Liver (tissue), 9 donors: ENCODE data around the gene GLS. TPM values are rescaled to one million over a fixed set of nuclear protein-coding genes. Genes with fewer than 3 reads are reported as not detected.

Source experiments
- DNase-seq: peaks from one replicate; pipeline ENCODE4 v3.0.0-alpha.2; 2017; ENCODE audit warnings: low spot score
- H3K27ac ChIP-seq, 2 donors: one replicate each; pipeline ENCODE4 v1.7.0; 2013; ENCODE audit warnings: inconsistent platforms in 2 of 2, low read length in 2 of 2, control low read depth in 1 of 2, low read depth in 1 of 2, mild to moderate bottlenecking in 1 of 2
- H3K27me3 ChIP-seq, 4 donors: one replicate each; pipeline versions ENCODE4 v1.6.1 to v1.7.0; 2013; ENCODE audit warnings: low read length in 3 of 4, inconsistent platforms in 1 of 4, mild to moderate bottlenecking in 1 of 4, moderate library complexity in 1 of 4; ENCODE audit not compliant: control insufficient read depth in 4 of 4, insufficient read depth in 4 of 4
- H3K36me3 ChIP-seq, 4 donors: one replicate each; pipeline versions ENCODE4 v1.6.1 to v1.7.0; 2013; ENCODE audit warnings: low read length in 3 of 4, mild to moderate bottlenecking in 3 of 4, low read depth in 1 of 4, moderate library complexity in 1 of 4; ENCODE audit not compliant: control insufficient read depth in 4 of 4, insufficient read depth in 3 of 4
- H3K4me1 ChIP-seq, 4 donors: one replicate each; pipeline versions ENCODE4 v1.6.1 to v1.7.0; 2013; ENCODE audit warnings: low read length in 3 of 4, mild to moderate bottlenecking in 3 of 4, moderate library complexity in 1 of 4; ENCODE audit not compliant: control insufficient read depth in 4 of 4, insufficient read depth in 4 of 4
- H3K4me3 ChIP-seq, 3 donors: one replicate each; pipeline versions ENCODE4 v1.6.1 to v1.7.0; 2013; ENCODE audit warnings: low read length in 3 of 3, control low read depth in 1 of 3, low read depth in 1 of 3, mild to moderate bottlenecking in 1 of 3
- H3K9ac ChIP-seq, 2 donors: one replicate each; pipeline ENCODE4 v1.7.0; 2013; ENCODE audit warnings: low read length in 2 of 2, mild to moderate bottlenecking in 2 of 2, moderate library complexity in 2 of 2, control low read depth in 1 of 2, low read depth in 1 of 2
- H3K9me3 ChIP-seq, 4 donors: one replicate each; pipeline versions ENCODE4 v1.6.1 to v1.7.0; 2013; ENCODE audit warnings: low read length in 3 of 4; ENCODE audit not compliant: control insufficient read depth in 4 of 4
- EGR1 ChIP-seq, 2 donors: IDR thresholded peaks; 2 replicates each; pipeline ENCODE4 v1.6.1; 2016 to 2018; ENCODE audit warnings: antibody characterized with exemption in 2 of 2, low read depth in 2 of 2
- FOXA1 ChIP-seq: IDR thresholded peaks from 2 replicates; pipeline ENCODE4 v1.6.1; 2016; ENCODE audit warnings: antibody characterized with exemption
- FOXA2 ChIP-seq: IDR thresholded peaks from 2 replicates; pipeline ENCODE4 v1.6.1; 2016; ENCODE audit warnings: antibody characterized with exemption
- GABPA ChIP-seq, 2 donors: IDR thresholded peaks in 1 of 2; conservative IDR thresholded peaks in 1 of 2; 2 replicates each; pipeline ENCODE4 v1.6.1; 2016; ENCODE audit warnings: antibody characterized with exemption in 2 of 2, mild to moderate bottlenecking in 1 of 2, moderate library complexity in 1 of 2
- HNF4A ChIP-seq, 2 donors: conservative IDR thresholded peaks; 2 replicates each; pipeline ENCODE4 v1.6.1; 2016; ENCODE audit warnings: antibody characterized with exemption in 2 of 2, mild to moderate bottlenecking in 2 of 2
- HNF4G ChIP-seq: IDR thresholded peaks from 2 replicates; pipeline ENCODE4 v1.6.1; 2016; ENCODE audit warnings: antibody characterized with exemption
- JUND ChIP-seq, 2 donors: IDR thresholded peaks; 2 replicates each; pipeline ENCODE4 v1.6.1; 2016; ENCODE audit warnings: antibody characterized with exemption in 2 of 2
- NR2F2 ChIP-seq: IDR thresholded peaks from 2 replicates; pipeline ENCODE4 v1.6.1; 2016; ENCODE audit warnings: antibody characterized with exemption
- RAD21 ChIP-seq, 2 donors: IDR thresholded peaks; 2 replicates each; pipeline ENCODE4 v1.6.1; 2016; ENCODE audit warnings: antibody characterized with exemption in 2 of 2, mild to moderate bottlenecking in 2 of 2
- RXRA ChIP-seq, 2 donors: IDR thresholded peaks; 2 replicates each; pipeline ENCODE4 v1.6.1; 2017 to 2018; ENCODE audit warnings: antibody characterized with exemption in 2 of 2, mild to moderate bottlenecking in 1 of 2
- SP1 ChIP-seq: IDR thresholded peaks from 2 replicates; pipeline ENCODE4 v1.6.1; 2018; ENCODE audit warnings: antibody characterized with exemption, mild to moderate bottlenecking
- TAF1 ChIP-seq: conservative IDR thresholded peaks from 2 replicates; pipeline ENCODE4 v1.6.1; 2016; ENCODE audit warnings: antibody characterized with exemption, mild to moderate bottlenecking
- YY1 ChIP-seq: IDR thresholded peaks from 2 replicates; pipeline ENCODE4 v1.6.1; 2016; ENCODE audit warnings: antibody characterized with exemption, mild to moderate bottlenecking
- WGBS: extraction: QIAGEN DNeasy Blood & Tissue Kit; methylation state at CpG from one replicate; pipeline ENCODE4 v1.1.7; 2013; 5-methylcytosine and 5-hydroxymethylcytosine counted together
- polyA plus RNA-seq, 2 donors: library from polyadenylated mRNA; stranded (reverse) in 1 of 2; unstranded in 1 of 2; fragments of 200-250 nt in 1 of 2; fragments of >200 nt in 1 of 2; fragmentation: Nextera tagmentation in 1 of 2; extraction: Ambion mirVana in 1 of 2; gene quantifications; one replicate each; pipeline versions ENCODE4 v1.2.1 to v1.2.3, GENCODE V29; 2013 to 2015
- total RNA-seq, 2 donors: library from RNA; depleted of rRNA; stranded (reverse); fragments of >200 nt; gene quantifications; one replicate each; pipeline ENCODE4 v1.2.3, GENCODE V29; 2014
- TF ChIP-seq, protein P1 (sequence below): IDR thresholded peaks from 2 replicates; pipeline ENCODE4 v1.6.1; 2016; ENCODE audit warnings: antibody characterized with exemption, mild to moderate bottlenecking
- TF ChIP-seq, protein P2 (sequence below): IDR thresholded peaks from 2 replicates; pipeline ENCODE4 v1.6.1; 2016; ENCODE audit warnings: antibody characterized with exemption
- TF ChIP-seq, protein P3 (sequence below): IDR thresholded peaks from 2 replicates; pipeline ENCODE4 v1.6.1; 2016; ENCODE audit warnings: antibody characterized with exemption
- TF ChIP-seq, protein P4 (sequence below): IDR thresholded peaks from 2 replicates; pipeline ENCODE4 v1.6.1; 2016; ENCODE audit warnings: antibody characterized with exemption
- TF ChIP-seq, protein P5 (sequence below): fragments of 150-350 bp; IDR thresholded peaks from 2 replicates; pipeline ENCODE4 v1.5.1; 2017; ENCODE audit warnings: improper control_type of control experiment, low read depth, low read length; ENCODE audit not compliant: missing input control
- donor health status: healthy.
- donor health status: healthy.
- donor health status: healthy.
- donor health status: healthy.
- donor health status: healthy.

Gene GLS
- total and polyA plus RNA-seq, 4 donors = 4.3 to 38.6 (median 16.5) TPM

DNA sequence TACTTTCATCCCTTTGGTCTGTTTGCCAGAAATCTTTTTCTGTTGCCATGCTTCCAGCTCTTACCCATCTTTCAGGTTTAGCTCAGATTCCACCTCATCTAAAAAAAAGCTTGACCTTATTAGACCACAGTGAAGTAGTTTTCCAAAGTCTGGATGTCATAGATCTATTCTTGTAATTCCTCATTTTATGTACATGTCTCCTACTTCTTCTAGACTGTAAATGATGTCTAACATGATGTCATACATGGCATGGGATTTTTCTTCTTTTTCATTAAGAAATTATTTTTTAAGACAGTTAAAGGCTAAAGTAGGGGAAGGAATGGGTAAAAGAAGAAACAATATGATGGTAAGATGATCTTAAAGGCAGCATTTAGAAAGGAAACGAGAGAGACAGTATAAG lies 11.3 kb downstream of the GLS start:
- H3K27me3 ChIP-seq = no peaks in the 10 kb centered on the region
- DNase-seq = no peak
- no peak overlapping the region for H3K27ac ChIP-seq
- no peaks in the 10 kb centered on the region for H3K9me3 ChIP-seq
- H3K36me3 ChIP-seq = no peaks in the 10 kb centered on the region
- no peak overlapping the region for H3K9ac ChIP-seq
- H3K4me3 ChIP-seq = no peak overlapping the region
- TF ChIP-seq HNF4A (conservative IDR thresholded peaks at IDR 0.05) (no peak), HNF4G (no peak), RXRA (IDR thresholded peaks at IDR 0.05) (no peak), RAD21 (IDR thresholded peaks at IDR 0.05) (no peak), YY1 (no peak), FOXA1 (no peak), JUND (IDR thresholded peaks at IDR 0.05) (no peak), TAF1 (no peak), EGR1 (IDR thresholded peaks at IDR 0.05; ENCODE audit: low read depth in 2 of 2) (no peak), SP1 (no peak), NR2F2 (no peak), GABPA (IDR thresholded peaks at IDR 0.05 in 1 of 2, conservative IDR thresholded peaks at IDR 0.05 in 1 of 2) (no peak), FOXA2 (no peak)
- TF ChIP-seq, protein P1, sequence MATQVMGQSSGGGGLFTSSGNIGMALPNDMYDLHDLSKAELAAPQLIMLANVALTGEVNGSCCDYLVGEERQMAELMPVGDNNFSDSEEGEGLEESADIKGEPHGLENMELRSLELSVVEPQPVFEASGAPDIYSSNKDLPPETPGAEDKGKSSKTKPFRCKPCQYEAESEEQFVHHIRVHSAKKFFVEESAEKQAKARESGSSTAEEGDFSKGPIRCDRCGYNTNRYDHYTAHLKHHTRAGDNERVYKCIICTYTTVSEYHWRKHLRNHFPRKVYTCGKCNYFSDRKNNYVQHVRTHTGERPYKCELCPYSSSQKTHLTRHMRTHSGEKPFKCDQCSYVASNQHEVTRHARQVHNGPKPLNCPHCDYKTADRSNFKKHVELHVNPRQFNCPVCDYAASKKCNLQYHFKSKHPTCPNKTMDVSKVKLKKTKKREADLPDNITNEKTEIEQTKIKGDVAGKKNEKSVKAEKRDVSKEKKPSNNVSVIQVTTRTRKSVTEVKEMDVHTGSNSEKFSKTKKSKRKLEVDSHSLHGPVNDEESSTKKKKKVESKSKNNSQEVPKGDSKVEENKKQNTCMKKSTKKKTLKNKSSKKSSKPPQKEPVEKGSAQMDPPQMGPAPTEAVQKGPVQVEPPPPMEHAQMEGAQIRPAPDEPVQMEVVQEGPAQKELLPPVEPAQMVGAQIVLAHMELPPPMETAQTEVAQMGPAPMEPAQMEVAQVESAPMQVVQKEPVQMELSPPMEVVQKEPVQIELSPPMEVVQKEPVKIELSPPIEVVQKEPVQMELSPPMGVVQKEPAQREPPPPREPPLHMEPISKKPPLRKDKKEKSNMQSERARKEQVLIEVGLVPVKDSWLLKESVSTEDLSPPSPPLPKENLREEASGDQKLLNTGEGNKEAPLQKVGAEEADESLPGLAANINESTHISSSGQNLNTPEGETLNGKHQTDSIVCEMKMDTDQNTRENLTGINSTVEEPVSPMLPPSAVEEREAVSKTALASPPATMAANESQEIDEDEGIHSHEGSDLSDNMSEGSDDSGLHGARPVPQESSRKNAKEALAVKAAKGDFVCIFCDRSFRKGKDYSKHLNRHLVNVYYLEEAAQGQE = no peak
- TF ChIP-seq, protein P2, sequence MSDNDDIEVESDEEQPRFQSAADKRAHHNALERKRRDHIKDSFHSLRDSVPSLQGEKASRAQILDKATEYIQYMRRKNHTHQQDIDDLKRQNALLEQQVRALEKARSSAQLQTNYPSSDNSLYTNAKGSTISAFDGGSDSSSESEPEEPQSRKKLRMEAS = no peak
- TF ChIP-seq, protein P3, sequence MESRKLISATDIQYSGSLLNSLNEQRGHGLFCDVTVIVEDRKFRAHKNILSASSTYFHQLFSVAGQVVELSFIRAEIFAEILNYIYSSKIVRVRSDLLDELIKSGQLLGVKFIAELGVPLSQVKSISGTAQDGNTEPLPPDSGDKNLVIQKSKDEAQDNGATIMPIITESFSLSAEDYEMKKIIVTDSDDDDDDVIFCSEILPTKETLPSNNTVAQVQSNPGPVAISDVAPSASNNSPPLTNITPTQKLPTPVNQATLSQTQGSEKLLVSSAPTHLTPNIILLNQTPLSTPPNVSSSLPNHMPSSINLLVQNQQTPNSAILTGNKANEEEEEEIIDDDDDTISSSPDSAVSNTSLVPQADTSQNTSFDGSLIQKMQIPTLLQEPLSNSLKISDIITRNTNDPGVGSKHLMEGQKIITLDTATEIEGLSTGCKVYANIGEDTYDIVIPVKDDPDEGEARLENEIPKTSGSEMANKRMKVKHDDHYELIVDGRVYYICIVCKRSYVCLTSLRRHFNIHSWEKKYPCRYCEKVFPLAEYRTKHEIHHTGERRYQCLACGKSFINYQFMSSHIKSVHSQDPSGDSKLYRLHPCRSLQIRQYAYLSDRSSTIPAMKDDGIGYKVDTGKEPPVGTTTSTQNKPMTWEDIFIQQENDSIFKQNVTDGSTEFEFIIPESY = no peak
- TF ChIP-seq, protein P4, sequence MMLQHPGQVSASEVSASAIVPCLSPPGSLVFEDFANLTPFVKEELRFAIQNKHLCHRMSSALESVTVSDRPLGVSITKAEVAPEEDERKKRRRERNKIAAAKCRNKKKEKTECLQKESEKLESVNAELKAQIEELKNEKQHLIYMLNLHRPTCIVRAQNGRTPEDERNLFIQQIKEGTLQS = no peak
- TF ChIP-seq, protein P5, sequence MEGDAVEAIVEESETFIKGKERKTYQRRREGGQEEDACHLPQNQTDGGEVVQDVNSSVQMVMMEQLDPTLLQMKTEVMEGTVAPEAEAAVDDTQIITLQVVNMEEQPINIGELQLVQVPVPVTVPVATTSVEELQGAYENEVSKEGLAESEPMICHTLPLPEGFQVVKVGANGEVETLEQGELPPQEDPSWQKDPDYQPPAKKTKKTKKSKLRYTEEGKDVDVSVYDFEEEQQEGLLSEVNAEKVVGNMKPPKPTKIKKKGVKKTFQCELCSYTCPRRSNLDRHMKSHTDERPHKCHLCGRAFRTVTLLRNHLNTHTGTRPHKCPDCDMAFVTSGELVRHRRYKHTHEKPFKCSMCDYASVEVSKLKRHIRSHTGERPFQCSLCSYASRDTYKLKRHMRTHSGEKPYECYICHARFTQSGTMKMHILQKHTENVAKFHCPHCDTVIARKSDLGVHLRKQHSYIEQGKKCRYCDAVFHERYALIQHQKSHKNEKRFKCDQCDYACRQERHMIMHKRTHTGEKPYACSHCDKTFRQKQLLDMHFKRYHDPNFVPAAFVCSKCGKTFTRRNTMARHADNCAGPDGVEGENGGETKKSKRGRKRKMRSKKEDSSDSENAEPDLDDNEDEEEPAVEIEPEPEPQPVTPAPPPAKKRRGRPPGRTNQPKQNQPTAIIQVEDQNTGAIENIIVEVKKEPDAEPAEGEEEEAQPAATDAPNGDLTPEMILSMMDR = no peak
- no peaks in the 10 kb centered on the region for H3K4me1 ChIP-seq
- WGBS = 91% methylated on average over 1 of the region's 1 CpG
